Subcutaneous abdominal adipose tissue (tissue), 5 donors: Measurements from ENCODE around the gene RIBC2.
A peak's percentile ranks its signal among the peaks of the same experiment; 100 is the strongest.
"Not testable (repeated sequence)": the region's sequence is repeated elsewhere in the genome, so short reads cannot be mapped to it uniquely, and the experiment has no call there.

Experiments
- H3K27ac ChIP-seq: one replicate; pipeline ENCODE4 v1.7.0; 2013; ENCODE audit warnings: low read depth, mild to moderate bottlenecking, inconsistent platforms, low read length, moderate library complexity
- H3K27me3 ChIP-seq, 5 donors: one replicate each; pipeline ENCODE4 v1.7.0; 2013; ENCODE audit warnings: low read length in 5 of 5, inconsistent platforms in 1 of 5; ENCODE audit not compliant: control insufficient read depth in 5 of 5, insufficient read depth in 4 of 5
- H3K36me3 ChIP-seq, 5 donors: one replicate each; pipeline ENCODE4 v1.7.0; 2013; ENCODE audit warnings: low read length in 5 of 5; ENCODE audit not compliant: control insufficient read depth in 5 of 5, insufficient read depth in 5 of 5
- H3K4me1 ChIP-seq, 5 donors: one replicate each; pipeline ENCODE4 v1.7.0; 2013; ENCODE audit warnings: low read length in 5 of 5, mild to moderate bottlenecking in 3 of 5, moderate library complexity in 1 of 5; ENCODE audit not compliant: control insufficient read depth in 5 of 5, insufficient read depth in 5 of 5
- H3K4me3 ChIP-seq, 5 donors: one replicate each; pipeline ENCODE4 v1.7.0; 2013; ENCODE audit warnings: low read length in 5 of 5, low read depth in 1 of 5
- H3K9ac ChIP-seq, 5 donors: one replicate each; pipeline ENCODE4 v1.7.0; 2013; ENCODE audit warnings: low read length in 5 of 5, mild to moderate bottlenecking in 4 of 5, moderate library complexity in 3 of 5
- H3K9me3 ChIP-seq, 5 donors: one replicate each; pipeline ENCODE4 v1.7.0; 2013; ENCODE audit warnings: low read length in 5 of 5; ENCODE audit not compliant: control insufficient read depth in 5 of 5
- donor health status: healthy.
- donor health status: healthy.
- donor health status: healthy.
- donor health status: healthy.
- donor health status: healthy.

RIBC2 gene

GRCh38 chr22:45430871-45431270, 17.4 kb downstream of the RIBC2 start:
- Histone ChIP-seq H3K4me3 (no peak overlapping the region), H3K27ac (no peak overlapping the region), H3K4me1 (peaks cover 4 to 18% (median 10%) of the 10 kb centered on the region in 5 donors), H3K27me3 (peaks cover 4 to 11% (median 6%) of the 10 kb centered on the region in 5 donors), H3K9ac (no peak overlapping the region), H3K36me3 (no peaks in the 10 kb centered on the region), H3K9me3 (peaks cover 0 to 9% (median 7%) of the 10 kb centered on the region in 5 donors)

- Histone ChIP-seq H3K9me3 (no peaks in the 10 kb centered on the region), H3K9ac (peak overlapping the region in 1 of 5 donors; percentile 60), H3K27me3 (peaks cover 0 to 7% (median 0%) of the 10 kb centered on the region in 5 donors), H3K36me3 (no peaks in the 10 kb centered on the region), H3K4me1 (peaks cover 4 to 18% (median 10%) of the 10 kb centered on the region in 5 donors), H3K4me3 (peak overlapping the region in 2 of 5 donors; percentile 54 to 56), H3K27ac (peak overlapping the region; percentile 37)
Measured at GRCh38 chr22:45434981-45435380, 21.5 kb downstream of the RIBC2 start.

- Histone ChIP-seq H3K4me3 (peak overlapping the region in 4 of 5 donors; percentile 51 to 64 (median 55)), H3K27me3 (peaks cover 0 to 6% (median 0%) of the 10 kb centered on the region in 5 donors), H3K9me3 (no peaks in the 10 kb centered on the region), H3K27ac (peak overlapping the region; percentile 37), H3K4me1 (peaks cover 4 to 13% (median 10%) of the 10 kb centered on the region in 5 donors), H3K9ac (peak overlapping the region in 3 of 5 donors; percentile 35 to 60 (median 48)), H3K36me3 (no peaks in the 10 kb centered on the region)
Measured at GRCh38 chr22:45435544-45436139, 22.1 kb downstream of the RIBC2 start.

GRCh38 chr22:45436871-45437517, 23.5 kb downstream of the RIBC2 start:
- not testable (repeated sequence) for H3K4me3 ChIP-seq, H3K27ac ChIP-seq, H3K9ac ChIP-seq, H3K27me3 ChIP-seq, H3K36me3 ChIP-seq, H3K9me3 ChIP-seq
- peaks cover 4 to 18% (median 10%) of the 10 kb centered on the region in 5 donors for H3K4me1 ChIP-seq

- H3K9ac ChIP-seq: no peak overlapping the region
- peaks cover 4 to 18% (median 10%) of the 10 kb centered on the region in 5 donors for H3K4me1 ChIP-seq
Measured at GRCh38 chr22:45438336-45438735, 24.8 kb downstream of the RIBC2 start.

GRCh38 chr22:45440688-45441087, 27.2 kb downstream of the RIBC2 start:
- H3K9ac ChIP-seq, H3K4me3 ChIP-seq, H3K9me3 ChIP-seq, H3K27ac ChIP-seq, H3K36me3 ChIP-seq, H3K4me1 ChIP-seq: not testable (repeated sequence)
- H3K27me3 ChIP-seq: peaks cover 0 to 11% (median 2%) of the 10 kb centered on the region in 5 donors

More at GRCh38 chr22:45438336-45438735, 24.8 kb downstream of the RIBC2 start:
- Histone ChIP-seq H3K4me3 (no peak overlapping the region), H3K9me3 (no peaks in the 10 kb centered on the region), H3K27ac (no peak overlapping the region), H3K27me3 (peaks cover 0 to 9% (median 4%) of the 10 kb centered on the region in 5 donors), H3K36me3 (no peaks in the 10 kb centered on the region)

- Histone ChIP-seq H3K4me3 (no peak overlapping the region), H3K4me1 (peaks cover 0 to 5% (median 0%) of the 10 kb centered on the region in 5 donors), H3K27me3 (peaks cover 0 to 10% (median 2%) of the 10 kb centered on the region in 5 donors), H3K36me3 (no peaks in the 10 kb centered on the region), H3K9ac (peak overlapping the region in 1 of 5 donors; percentile 20), H3K27ac (no peak overlapping the region), H3K9me3 (no peaks in the 10 kb centered on the region)
Measured at GRCh38 chr22:45441138-45441537, 27.6 kb downstream of the RIBC2 start.

- Histone ChIP-seq H3K4me3 (no peak overlapping the region), H3K9ac (no peak overlapping the region), H3K36me3 (no peaks in the 10 kb centered on the region), H3K9me3 (no peaks in the 10 kb centered on the region), H3K27ac (no peak overlapping the region), H3K4me1 (peaks cover 0 to 5% (median 0%) of the 10 kb centered on the region in 5 donors), H3K27me3 (peaks cover 0 to 10% (median 2%) of the 10 kb centered on the region in 5 donors)
Measured at GRCh38 chr22:45442116-45442515, 28.6 kb downstream of the RIBC2 start.

GRCh38 chr22:45444168-45444567, 30.7 kb downstream of the RIBC2 start:
- no peak overlapping the region for H3K27ac ChIP-seq
- H3K4me3 ChIP-seq: no peak overlapping the region
- H3K27me3 ChIP-seq: peaks cover 0 to 10% (median 2%) of the 10 kb centered on the region in 5 donors
- no peak overlapping the region for H3K9ac ChIP-seq
- H3K4me1 ChIP-seq: peaks cover 0 to 12% (median 7%) of the 10 kb centered on the region in 5 donors
- no peaks in the 10 kb centered on the region for H3K36me3 ChIP-seq
- no peaks in the 10 kb centered on the region for H3K9me3 ChIP-seq

GRCh38 chr22:45445031-45445710, 31.7 kb downstream of the RIBC2 start:
- H3K9me3 ChIP-seq: no peaks in the 10 kb centered on the region
- no peak overlapping the region for H3K4me3 ChIP-seq
- H3K9ac ChIP-seq: no peak overlapping the region
- peaks cover 0 to 13% (median 8%) of the 10 kb centered on the region in 5 donors for H3K4me1 ChIP-seq
- H3K27ac ChIP-seq: no peak overlapping the region
- no peaks in the 10 kb centered on the region for H3K36me3 ChIP-seq
- H3K27me3 ChIP-seq: peaks cover 0 to 8% (median 2%) of the 10 kb centered on the region in 5 donors
